Activated T-helper 1 cell treated with anti-CD3 and anti-CD28 coated beads, Interleukin-2, amount 50 U/mL, for 16 hours (primary cell): ENCODE results near the gene LAMC2.

ENCODE experiments used
- DNase-seq, 2 donors: peaks; one replicate each; pipeline ENCODE4 v3.0.0-alpha.2; 2020; ENCODE audit warnings: low read depth in 1 of 2, low spot score in 1 of 2

LAMC2 gene

DNA sequence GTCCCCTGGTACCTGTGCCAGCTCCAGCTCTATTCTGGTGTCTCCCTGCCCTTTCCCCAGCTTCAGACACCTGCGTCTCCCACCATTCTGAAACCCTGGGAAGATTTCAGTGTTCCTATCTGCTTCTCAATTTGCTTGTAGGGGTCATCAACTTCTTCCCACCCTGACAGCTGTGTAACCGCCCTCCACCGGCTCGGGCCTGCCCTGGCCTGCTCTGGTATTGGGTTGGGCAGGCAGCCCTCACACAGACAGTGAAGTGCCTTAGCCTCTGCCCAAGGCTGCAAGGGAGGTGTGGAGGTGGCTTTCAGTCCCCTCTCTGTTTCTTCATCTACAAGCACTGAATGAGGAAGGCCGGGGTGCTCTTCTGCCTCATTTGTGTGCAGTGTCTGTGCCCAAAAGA is 97.2 kb downstream of the LAMC2 start:
- DNase-seq = no peak

DNA sequence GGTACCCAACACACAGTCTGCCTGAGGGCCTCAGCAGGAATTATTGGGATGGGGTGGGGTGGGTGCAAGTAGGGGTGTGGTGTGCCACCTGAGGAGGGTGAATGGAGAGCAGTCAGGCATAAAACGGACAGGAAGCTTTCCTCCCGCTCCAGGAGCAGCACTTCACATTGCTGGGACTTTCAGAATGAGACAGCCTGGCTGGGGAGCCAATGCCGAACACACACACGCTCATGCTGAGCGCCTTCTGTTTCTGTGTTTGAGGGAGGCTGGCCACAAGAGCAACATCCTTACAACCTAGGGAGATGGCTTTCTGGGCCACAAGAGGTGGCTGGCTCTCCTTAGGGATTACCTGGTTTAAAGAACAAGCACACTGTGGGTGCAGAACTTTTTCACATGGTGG is 98.0 kb downstream of the LAMC2 start:
- no peak for DNase-seq

DNA sequence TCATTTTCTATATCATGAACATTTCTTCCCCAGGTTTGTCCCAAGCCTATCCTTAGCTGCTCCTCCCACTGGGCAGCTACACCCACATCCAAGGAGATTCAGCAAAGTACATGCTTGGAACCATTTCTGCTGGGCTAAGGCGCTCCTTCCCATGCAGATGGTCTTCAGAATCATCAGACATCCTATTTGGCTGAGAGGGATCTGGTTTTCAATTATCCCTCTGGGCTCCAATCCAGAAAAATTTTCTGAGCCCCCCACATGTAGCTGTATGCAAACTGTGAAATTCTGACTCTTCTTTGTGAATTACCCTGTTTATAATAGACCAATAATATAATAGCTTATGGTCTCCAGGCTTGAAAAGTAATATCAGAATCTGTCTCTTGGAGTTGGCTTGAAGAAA is 99.2 kb downstream of the LAMC2 start:
- DNase-seq = no peak

DNA sequence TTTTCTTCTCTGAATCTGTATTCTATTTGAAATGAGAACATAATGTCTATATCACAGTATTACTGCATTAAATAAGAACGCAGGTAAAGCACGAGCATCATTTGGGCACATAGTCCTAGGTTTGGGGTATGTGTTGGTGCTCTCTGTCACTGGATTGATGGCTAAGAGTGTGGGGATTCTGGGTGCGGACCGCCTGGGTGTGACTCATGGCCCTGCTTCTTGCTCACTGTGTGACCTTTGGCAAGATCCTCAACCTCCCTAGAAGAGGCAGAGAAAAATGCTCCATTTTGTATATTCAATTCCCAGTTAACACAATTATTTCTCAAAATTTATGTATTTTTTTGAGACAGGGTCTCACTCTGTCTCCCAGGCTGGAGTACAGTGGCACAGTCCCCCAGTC is 99.7 kb downstream of the LAMC2 start:
- DNase-seq = no peak

DNA sequence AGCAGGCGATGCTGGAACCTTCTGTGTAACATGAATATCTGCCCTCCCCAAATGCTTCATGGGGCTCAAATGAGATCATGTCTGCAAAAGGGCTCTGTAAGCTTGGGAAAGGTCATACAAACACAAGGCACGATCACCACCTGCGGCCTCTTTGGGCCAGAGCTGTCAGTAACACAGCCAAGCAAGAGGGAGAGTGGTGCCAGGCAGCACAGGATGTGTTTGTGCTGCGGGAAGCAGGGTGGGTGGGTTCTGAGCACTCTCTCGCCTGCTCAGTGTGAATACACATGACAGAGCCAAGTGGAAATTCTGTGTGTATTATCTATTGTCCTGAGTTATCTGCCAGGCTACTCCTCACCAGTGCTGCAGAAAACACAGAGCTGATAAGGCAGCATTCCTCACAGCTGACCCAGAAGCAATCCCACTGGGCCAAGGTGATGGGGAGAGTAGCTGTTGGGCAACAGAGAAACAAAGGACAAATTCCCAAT is 101.2 kb downstream of the LAMC2 start:
- DNase-seq = no peak

DNA sequence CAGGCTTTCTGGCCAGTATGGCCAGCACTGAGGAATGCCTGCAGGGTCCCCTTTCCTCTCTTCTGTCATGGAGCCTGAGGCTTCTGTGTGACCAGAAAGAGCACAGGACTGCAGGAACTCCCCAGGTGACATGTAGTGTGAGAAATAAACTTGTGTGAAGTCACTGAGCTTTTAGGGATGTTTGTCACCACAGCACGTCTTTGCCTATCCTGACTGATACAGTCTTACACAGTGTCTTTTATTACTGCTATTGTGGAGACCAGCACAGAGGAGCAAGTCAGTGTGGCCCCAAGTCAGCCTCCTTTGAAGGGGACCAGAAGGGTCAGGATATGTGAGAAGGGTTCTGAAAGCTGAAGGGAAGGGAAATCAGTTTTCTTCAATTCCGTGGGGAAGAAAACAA is 102.5 kb downstream of the LAMC2 start:
- DNase-seq = no peak

DNA sequence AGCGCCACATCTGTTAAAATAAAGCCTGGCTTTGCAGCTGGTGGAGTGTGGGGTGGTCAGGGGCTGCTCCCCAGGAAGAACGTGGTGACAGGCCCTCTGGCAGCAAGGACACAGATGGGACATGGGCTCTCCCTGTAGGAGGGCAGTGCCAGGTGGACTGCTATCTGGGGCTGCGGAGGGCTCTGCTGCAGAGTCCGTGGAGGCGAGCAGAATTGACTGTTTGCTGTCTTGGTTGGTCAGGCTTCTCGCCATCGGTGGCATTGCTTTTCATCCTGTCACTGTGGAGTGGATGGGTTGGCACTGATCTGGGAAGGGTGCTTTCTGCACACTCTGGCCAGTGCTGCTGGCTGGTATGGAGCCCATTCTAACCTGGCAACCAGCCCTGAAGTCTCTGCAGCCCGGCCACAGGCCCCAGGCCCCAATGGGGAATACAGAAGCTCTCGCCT is 103.0 kb downstream of the LAMC2 start:
- DNase-seq = no peak

DNA sequence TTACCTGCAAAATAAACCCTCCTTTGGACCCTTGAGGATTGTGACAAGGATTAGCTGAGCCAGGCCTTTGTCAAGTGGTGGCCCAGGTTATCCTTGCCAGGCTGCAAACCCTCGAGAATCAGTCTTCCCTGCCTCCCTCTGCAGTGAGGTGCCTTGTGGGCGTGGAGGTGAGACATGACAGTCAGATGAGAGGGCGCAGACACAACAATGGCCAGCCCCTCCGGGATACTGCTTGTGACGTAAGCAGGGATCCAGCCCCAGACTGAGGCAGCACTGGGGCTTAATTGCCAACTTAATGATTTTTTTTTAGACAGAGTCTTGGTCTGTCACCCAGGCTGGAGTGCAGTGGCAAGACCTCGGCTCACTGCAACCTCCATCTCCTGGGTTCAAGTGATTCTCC is 104.6 kb downstream of the LAMC2 start:
- DNase-seq = no peak

DNA sequence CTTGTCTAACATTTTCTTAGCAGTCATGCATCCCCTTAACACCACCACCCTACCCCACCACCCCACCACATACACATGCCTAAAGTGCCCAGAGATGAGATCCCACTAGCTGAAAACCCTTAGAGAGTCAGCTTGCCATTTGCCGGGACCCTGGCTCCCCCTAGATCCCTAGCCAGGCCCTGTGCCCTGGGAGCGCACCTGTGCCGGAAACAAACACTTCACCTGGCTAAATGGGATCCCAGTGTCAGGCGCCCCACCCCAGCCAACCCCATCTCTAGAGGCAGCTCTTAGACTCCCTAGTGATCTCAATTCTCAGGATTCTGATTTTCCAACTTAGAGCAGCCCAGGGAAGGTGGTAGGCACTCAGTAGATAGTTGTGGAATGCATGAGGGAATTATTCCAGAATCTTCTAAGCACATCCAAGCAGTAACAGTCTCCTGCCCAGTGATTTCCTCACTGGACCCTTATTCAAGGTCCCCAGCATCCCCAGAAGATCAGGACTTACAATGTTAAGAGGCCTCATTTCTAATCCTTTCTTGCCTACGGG is 105.2 kb downstream of the LAMC2 start:
- DNase-seq = no peak

DNA sequence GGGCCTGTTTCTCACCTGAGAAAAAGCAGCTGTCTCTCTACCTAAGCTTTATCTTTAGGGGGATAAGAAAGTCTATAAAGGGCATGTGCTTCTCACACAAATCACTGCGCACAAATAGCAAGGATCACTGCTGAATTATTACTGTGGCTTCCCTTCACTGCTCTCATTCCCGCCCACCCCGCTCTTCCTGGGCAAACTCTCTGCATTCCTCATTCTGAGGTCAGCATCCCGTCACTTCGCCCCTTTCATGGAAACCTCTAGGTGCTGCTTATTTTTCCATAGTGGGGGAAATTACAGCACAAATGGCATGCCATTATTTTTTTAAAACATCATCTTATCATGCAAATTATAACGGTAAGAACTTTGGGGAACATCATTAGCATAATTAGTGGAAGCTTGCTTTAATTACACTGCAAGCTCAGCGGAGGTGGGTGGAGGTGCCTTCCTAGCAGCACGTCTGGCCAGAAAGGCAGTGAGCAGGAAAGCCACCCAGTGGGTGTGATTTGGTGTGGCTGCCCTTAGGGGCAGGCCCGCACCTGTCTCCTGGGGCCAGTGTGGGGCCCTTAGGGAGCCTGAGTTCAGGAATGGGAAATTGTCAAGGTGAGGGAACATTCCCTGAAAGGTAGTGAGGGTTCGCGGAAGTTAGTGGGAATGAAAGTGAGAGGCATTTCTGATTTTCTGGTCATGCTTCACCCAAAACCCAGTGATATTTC is 105.9 kb downstream of the LAMC2 start:
- DNase-seq = no peak

DNA sequence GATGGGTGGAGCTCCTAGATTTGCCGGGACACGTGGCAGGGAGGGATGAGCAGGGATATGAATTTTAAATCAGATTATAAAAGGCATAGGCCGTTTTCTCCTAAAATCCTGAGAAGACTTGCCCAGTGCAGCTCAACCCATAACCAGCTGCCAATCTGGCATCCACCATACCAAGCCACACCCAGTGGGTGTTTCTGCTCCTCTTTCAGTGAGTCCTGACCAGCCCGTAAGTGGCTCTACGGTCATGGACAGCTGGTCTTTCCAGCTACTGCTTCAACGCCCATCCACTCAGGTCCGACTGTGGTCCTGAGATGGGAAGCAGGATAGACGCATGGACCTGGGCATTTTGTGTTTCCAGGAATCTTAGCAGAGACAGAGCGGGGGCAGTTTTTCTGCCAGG is 107.2 kb downstream of the LAMC2 start:
- DNase-seq = no peak

DNA sequence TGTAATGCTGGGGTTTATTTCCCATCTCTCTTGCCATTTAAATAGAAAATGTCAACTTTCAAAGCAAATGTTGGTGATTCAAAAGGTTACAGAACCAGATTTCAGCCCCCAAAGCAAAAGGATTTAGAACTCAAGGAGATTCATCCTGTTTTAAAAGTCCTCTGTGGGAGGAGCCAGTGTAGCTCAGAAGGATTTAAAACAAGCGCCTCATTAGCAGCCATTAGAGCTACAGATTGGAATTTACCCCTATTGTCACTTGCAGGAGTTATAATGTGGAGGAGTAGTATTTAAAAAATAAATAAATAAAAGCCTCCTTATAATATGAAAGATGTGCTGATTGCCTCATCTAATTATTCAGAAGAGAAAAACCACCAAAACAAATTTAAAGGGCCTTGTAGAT is 107.8 kb downstream of the LAMC2 start:
- DNase-seq = no peak
